Cerebellar nuclear complex (tissue), 1 donor: ENCODE data around the gene CHMP1B.

ENCODE experiments used
- DNase-seq, 2 experiments: peaks; one replicate each; lab custom pipeline; 2025; lab: John Stamatoyannopoulos, UW

Gene CHMP1B

GRCh38 chr18:11902522-11903292 lies 51.5 kb downstream of the CHMP1B start:
- DNase-seq = no peak
